CD4-positive, alpha-beta T cell treated with Interleukin-4 for 4 hours (primary cell): ENCODE results near the gene ZBTB2.
"Not testable (repeated sequence)": the region's sequence is repeated elsewhere in the genome, so short reads cannot be mapped to it uniquely, and the experiment has no call there.

ENCODE experiments used
- DNase-seq: peaks from one replicate; pipeline ENCODE4 v3.0.0-alpha.2; 2020

ZBTB2 gene

DNA sequence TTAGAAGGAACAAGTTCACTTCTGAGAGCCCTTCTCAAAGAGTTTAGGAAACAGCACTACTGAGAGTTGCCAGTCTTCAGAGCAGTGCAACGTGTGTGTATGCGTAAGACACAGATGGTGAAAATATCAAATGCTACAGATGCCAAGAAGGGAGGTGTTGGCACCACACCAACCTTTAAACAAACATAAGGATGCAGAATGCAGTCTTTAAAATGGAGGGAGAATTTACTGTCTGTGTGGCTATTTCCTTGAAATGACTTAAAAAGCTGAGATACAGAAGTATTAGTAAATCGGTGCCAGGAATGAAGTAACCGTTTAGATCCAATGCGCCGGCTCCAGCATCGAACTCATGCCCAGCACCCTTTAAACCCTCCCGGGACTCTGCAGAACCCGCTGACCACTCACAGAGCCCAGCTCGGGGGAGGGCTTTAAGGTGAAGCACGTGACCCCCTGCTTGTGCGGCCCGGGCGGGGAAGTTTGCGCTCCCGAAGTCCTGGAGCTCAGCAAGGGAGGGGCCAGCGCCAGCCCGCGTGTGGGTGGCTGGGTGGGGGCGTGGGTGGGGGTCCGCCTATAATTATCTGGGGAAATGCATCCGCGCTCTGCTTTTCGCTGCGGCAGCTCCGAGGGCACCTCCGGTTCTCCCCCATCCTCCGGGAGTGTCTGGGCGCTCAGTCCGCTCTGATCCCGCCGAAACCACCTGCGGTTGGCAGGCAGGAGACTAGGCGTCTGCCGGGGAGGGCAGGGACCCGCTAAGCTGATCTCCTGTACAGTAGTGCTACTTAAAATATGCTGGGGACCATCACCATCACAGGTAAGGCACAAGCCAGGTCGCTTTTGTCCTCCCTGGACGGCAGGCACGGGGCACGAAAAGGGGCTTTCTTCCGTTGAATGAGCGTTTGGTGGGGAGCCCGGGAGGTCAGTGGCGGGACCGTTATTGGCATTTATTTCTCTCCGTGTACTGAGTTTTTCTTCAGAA is 66.0 kb downstream of the ZBTB2 start:
- no peak for DNase-seq

DNA sequence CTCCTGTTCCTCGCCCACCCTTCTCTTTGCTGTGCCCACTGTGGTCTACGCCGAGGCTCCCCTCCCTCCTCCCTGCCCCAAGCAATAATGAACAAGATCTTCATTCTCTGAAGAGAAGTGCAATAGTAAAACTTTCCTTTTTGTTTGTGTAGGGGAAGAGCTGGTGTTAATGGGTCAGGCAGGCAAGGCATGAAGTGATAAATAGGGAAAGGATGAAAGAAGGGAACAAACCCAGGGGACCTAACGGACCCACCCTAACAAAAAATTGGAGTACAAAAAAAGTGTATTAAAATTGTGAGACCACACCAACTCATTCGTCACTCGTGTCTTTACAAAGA is 66.9 kb downstream of the ZBTB2 start:
- DNase-seq: no peak

DNA sequence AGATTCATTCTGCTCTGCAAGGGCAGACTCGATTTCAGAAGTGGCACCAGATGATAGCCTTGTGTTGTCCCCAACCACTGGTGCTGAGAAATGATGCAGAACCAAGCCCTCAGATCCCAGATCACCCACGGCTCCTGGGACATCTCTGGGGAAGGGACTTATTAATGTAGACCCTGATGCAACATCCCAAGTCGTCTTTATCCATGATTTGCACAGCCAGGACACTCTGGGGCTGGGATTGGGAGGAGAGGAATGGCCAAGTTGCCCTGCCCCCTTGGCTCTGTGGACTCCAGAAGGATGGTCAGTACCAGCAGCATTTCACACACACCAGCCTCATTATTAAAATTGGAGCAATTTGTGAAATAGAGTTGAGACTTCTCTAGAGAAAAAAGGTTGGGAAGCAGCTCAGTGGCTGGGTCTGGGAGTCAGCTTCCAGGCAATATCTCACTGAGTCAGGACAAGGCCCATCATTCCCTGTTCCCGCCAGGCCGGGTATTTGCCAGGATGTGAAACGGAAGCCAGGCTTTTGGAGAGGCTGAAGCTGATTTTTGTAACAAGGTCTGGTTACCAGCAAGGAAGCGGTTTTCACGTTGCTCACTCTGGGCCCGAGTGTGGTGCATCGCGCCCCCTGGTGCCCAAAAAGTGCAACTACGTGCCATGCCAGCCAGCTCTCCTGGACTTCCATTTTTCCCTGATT is 67.4 kb downstream of the ZBTB2 start:
- DNase-seq: peak; percentile 61

DNA sequence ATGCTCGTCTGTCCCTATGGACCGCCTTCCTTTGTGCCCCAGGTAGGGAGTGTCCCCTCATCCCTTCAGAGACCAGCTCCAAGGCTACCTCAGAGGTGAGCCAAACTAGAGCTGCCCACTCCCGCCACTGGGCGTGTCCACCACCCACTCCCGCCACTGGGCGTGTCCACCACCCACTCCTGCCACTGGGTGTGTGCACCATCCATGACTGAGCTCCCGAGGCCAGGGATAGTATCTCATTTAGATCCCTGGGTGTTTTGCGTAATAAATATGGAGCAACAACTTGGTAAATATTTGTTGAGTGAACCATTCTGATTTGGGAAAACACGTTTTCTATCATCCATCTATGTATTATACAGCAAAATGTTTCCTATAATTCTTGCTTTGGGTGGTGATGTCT is 68.8 kb downstream of the ZBTB2 start:
- no peak for DNase-seq

DNA sequence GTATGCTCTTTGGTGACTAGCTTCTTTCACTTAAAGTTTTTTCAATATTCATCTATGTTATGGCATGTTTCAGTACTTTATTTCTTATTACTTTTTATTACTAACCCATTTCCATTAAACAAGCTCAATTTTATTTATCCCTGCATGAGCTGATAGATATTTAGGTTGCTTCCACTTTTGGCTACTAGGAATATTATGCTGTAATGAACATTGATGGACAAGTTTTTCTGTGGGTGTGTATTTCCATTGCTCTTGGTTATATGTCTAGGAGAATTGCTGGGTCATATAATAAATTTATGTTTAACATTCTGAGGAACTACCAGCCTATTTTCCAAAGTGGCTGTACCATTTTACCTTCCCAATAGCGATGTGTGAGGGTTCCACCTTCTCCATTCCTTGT is 69.9 kb downstream of the ZBTB2 start:
- no peak for DNase-seq

DNA sequence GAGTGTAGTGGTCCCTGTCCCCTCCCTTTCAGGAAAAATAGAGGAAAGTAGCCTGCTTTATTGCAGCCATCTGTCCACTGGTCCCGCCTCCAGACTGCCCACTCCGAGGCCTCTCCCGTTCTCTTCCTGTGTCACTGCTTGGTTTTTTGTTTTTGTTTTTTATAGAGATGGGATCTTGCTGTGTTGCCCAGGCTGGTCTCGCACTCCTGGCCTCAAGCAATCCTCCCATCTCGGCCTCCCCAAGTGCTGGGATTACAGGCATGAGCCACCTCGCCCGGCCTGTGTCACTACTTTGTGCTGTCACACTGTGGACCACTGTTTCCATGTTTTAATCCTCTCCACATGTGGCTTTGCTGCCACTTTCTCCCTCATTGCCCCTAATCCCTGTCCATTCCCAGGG is 71.2 kb downstream of the ZBTB2 start:
- no peak for DNase-seq

DNA sequence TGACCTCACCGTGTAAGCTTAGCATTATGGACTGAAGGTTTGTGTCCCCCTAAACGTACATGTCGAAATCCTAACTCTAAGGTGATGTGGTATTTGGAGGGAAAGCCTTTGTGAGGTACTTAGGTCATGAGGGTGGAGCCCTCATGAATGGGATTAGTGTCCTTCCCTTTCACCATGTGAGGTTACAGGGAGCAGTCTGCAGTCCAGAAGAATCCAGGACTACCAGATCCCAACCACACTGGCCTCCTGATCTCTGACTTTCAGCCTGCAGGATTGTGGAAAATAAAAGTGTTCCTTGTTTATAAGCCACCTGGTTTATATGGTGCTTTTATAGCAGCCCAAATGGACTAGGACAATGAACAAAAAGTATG is 73.4 kb downstream of the ZBTB2 start:
- no peak for DNase-seq

DNA sequence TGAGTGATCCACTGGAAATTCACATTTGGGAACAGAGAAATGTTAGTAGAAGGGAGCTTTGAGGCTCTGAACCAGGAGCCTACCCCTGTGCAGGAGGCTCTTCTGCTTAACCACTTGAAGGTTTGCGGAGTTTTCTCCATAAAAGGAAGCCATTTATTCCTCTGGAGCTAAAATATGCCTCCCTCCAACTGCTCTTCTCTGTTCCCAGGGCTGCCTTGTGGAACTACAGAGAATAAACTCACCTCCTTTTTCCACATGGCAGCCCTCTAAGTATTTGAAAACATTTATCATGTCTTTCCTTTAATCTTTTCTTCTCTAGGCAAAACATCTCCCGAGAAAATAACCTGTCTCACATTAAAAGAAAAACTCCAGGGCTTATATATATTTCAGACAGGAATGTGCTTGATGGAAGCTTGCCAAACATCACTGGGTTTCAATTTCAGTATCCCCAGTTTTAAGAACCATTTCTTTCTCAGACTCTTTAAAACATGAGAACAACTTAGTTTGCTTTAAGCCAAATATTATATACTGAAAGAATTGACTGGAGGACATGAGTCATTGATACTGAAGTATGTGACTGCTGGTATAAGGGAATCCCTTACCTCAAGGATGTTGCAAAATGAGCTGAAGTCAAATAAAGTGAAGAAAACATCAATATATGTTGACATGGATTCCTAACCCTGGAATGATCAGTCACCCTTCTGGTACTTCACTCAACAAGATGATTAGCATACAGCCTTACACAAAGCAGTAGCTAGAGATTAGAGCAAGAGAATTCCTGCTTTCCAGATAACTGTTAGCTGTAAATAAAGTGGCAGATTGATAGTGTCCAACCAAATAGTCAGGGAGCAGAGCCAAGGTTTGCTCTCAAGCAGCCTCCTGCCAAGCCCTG is 74.0 kb downstream of the ZBTB2 start:
- no peak for DNase-seq

DNA sequence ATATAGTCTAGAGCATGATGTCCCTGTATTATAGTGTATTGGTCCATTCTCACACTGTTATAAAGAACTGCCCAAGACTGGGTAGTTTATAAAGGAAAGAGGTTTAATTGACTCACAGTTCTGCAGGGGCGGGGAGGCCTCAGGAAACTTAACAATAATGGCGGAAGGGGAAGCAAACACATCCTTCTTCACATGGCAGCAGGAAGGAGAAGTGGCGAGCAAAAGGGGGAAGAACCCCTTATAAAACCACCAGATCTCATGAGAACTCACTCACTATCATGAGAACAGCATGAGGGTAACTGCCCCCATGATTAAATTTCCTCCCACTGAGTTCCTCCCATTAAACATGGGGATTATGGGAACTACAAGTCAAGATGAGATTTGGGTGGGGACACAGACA is 75.7 kb downstream of the ZBTB2 start:
- DNase-seq: not testable (repeated sequence)
